NB4 (cell line): ENCODE data around the gene SMIM17.

ENCODE experiments used
- MYC ChIP-seq: IDR thresholded peaks from 2 replicates; pipeline ENCODE4 v1.6.1; 2011; ENCODE audit warnings: low read depth, low read length
- POLR2A ChIP-seq: IDR thresholded peaks from 2 replicates; pipeline ENCODE4 v1.6.1; 2011; ENCODE audit warnings: mild to moderate bottlenecking; ENCODE audit not compliant: insufficient read length; ENCODE audit errors: extremely low read depth
- TF ChIP-seq, protein P1 (sequence below): IDR thresholded peaks from one replicate; pipeline ENCODE4 v1.5.1; 2012; ENCODE audit warnings: low read depth, low read length
- TF ChIP-seq, protein P2 (sequence below): IDR thresholded peaks from 2 replicates; pipeline ENCODE4 v1.6.1; 2011; ENCODE audit warnings: low read depth, low read length

DNA sequence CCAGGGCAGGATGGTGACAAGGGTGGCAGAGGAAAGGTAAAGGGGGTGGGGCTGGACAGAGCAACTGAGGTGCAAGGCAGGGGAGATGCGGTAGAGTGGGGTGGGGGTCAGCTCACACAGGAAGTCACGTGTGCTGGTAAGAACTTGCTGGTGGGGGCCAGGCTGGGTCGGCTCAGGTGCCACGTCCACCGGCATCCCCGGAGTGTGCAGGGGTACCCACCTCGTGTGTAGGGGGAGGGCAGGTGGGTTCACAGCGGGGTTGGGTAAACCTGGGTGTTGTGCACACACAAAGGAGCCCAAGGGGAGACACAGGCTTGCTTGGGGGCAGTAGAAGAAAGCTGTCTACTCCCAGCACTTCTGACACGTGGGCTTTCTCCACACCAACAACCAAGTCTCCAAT lies 25.7 kb downstream of the SMIM17 start:
- TF ChIP-seq, protein P1, sequence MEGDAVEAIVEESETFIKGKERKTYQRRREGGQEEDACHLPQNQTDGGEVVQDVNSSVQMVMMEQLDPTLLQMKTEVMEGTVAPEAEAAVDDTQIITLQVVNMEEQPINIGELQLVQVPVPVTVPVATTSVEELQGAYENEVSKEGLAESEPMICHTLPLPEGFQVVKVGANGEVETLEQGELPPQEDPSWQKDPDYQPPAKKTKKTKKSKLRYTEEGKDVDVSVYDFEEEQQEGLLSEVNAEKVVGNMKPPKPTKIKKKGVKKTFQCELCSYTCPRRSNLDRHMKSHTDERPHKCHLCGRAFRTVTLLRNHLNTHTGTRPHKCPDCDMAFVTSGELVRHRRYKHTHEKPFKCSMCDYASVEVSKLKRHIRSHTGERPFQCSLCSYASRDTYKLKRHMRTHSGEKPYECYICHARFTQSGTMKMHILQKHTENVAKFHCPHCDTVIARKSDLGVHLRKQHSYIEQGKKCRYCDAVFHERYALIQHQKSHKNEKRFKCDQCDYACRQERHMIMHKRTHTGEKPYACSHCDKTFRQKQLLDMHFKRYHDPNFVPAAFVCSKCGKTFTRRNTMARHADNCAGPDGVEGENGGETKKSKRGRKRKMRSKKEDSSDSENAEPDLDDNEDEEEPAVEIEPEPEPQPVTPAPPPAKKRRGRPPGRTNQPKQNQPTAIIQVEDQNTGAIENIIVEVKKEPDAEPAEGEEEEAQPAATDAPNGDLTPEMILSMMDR, result no peak
- no peak for TF ChIP-seq POLR2A
- TF ChIP-seq, protein P2, sequence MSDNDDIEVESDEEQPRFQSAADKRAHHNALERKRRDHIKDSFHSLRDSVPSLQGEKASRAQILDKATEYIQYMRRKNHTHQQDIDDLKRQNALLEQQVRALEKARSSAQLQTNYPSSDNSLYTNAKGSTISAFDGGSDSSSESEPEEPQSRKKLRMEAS, result no peak
- no peak for TF ChIP-seq MYC
